Stimulated activated CD8-positive, alpha-beta memory T cell treated with anti-CD3 and anti-CD28 coated beads, Interleukin-4, amount 100 ng/mL, for 48 hours (primary cell): Measurements from ENCODE around the gene RPL35A.
"Not testable (repeated sequence)": the region's sequence is repeated elsewhere in the genome, so short reads cannot be mapped to it uniquely, and the experiment has no call there.

Experiments
- DNase-seq: peaks from one replicate; pipeline ENCODE4 v3.0.0-alpha.2; 2020

Gene RPL35A

DNA sequence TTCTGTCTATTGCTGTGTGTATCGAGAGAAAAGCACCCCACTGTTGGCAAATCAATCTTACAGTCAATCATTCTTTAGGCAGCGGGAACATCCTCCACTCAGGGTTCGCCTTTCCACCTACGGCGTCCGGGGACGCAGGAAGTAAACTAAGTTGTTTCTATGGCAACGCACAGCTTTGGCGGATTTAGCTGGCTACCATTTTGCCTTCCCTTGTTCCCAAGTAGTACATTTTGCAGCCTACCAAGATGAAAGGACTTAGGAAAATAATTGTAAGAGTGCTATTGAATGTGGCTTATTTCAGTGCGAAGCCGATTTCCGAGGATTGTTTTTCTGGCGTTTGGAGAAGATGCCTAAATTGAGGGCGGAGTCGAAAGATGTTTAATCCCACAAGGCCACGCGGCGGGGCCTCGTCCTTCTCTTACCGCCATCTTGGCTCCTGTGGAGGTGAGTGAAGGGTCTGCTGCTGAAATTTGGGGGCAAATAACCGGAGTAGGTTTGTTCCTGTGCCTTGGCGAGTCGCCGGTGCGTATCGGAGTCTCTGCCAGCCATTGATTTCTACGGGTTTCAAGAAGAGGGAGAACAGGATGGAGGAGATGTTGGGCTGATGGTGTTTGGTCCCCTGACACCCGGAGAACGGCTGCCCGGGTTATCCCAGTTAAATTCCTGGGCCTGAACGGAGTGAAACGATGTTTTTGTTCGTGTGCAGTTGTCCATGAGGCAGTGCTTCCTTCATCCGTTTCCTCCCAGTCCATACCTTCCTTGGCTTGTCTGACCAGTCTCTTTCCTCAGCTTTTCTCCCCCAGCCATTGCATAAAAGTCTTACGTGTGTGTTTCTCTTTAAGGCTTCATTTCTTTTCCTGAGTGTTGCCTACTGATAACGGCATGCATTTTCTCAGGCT is at the start of gene RPL35A:
RPL35A (plus strand) TSS at position 413 of the 899 bp plus-strand sequence. CDS start 778 bp downstream, outside the sequence.
- DNase-seq = peak; percentile 87

GRCh38 chr3:197901626-197902025 is 48.4 kb upstream of the RPL35A start:
- no peak for DNase-seq

DNA sequence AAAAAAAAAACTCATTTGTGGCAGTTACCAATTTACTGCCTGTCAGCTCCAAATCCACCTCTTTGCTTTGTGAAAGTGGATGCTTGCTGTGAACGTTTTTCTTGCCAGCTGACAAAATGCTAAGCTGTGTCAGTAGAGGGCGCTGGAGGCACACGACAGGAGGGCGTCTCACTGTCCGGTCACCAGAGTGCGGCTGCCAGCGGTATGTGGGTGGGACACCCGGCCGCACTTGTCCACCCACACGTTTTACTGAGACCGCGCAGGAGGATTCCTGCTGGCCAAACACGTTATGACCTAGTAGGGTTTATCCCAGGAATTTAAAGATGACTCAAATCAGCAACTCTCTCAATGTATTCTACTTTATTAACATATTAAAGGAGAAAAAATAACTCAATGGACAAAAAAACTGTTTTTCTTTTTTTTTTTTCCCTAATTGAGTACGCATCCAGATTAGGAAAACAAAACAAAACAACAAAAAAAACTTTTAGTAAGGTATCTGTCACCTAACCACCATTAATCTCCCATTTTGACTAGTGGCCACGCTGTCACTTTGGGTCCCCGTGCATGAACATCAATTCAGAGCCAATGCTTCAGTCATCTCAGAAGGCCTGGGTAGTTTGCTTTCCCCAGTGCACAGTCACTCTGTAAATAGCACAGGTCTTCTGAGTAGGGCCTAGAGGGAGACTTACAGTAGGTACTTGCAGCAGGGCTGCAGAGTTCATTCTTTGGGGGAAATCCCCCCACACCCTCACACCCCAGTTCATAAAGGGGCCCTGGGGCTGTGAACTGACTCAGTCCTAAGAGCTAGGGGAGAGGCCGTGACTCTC is 43.8 kb upstream of the RPL35A start:
- DNase-seq = peak; percentile 90

DNA sequence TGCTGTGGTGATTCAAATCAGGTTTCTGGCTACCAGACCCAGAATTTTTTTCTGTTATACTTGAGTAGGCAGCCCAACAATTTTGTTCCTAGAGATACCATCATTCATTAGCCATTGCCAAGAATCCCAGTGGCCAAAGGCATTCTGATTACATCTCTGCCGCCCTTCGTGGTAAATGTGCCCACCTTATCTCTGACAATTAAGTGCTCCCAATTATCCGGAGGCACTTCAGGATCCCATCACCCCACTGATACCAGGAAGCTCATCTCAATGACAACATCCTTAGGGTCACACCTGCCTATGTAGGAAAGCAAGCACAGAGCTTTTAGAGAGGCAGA is 43.2 kb upstream of the RPL35A start:
- DNase-seq = no peak

GRCh38 chr3:197907196-197907595 is 42.8 kb upstream of the RPL35A start:
- DNase-seq = no peak

GRCh38 chr3:197908550-197908949 is 41.4 kb upstream of the RPL35A start:
- DNase-seq = not testable (repeated sequence)

DNA sequence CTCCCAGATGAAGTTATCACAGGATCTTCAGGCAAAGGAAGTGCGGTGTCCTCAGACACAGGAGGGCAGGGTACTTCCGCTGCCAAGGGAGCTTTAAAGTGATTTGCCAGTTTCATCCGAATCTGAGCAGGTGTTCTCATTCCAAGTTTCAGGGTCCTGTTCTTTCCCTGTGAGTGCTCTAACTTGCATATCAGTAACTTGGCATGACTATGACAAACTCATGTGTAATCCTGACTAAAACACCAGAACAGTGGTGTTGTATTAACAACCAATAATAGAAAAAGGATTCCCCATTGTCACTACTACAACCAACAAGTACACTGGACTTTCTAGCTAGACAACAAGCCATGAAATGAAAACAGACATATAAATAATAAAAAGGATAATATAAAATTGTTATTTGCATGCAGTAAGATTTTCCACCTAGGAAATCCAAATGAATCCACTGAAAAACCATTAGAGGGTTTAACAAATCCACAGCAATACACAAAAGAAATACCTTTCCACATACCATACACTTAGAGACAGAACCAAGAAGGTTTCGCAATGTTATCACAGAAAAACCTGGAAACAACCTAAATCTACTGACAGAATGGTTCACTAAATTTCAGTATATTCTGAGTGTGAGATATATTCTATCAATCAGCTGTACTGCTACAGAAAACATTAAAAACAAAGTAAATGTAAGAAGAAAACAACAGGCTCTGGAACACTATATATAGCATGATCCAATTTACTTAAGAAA is 40.9 kb upstream of the RPL35A start:
- no peak for DNase-seq

DNA sequence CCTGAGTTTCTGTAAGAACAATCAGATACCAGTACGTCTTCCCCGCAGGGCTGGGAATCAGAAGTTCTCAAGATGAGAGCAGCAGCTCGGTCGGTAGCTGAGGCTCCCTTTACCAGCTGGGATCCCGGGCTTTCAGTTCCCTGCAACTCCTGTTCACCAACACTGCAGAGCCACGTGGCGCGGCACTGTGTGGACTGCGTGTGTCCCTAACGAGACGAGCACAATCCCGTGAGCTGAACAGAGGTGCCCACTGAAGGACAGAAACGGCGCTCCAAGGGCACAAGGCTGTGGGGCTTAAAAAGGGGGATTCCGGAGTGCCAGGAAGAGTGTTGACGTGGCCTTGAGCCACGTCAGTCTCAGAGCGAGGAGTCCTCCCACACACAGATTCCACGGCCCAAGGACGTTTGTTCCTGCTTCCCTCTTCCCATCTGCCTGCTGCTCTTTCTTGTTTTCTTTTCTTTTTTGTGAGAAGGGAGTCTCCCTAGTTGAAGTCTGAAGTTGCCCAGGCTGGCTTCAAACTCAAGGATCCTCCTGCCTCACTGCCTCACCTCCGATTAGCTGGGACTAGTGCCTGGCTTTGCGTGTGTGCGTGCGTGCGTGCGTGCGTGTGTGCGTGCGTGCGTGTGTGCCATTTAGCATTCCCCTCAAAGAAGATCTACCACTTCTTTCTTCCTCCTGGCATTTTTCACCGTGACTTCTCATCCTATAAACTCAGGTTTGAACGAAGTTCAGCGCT is 37.1 kb upstream of the RPL35A start:
- DNase-seq = no peak

GRCh38 chr3:197913641-197914380 is 36.2 kb upstream of the RPL35A start:
- no peak for DNase-seq

DNA sequence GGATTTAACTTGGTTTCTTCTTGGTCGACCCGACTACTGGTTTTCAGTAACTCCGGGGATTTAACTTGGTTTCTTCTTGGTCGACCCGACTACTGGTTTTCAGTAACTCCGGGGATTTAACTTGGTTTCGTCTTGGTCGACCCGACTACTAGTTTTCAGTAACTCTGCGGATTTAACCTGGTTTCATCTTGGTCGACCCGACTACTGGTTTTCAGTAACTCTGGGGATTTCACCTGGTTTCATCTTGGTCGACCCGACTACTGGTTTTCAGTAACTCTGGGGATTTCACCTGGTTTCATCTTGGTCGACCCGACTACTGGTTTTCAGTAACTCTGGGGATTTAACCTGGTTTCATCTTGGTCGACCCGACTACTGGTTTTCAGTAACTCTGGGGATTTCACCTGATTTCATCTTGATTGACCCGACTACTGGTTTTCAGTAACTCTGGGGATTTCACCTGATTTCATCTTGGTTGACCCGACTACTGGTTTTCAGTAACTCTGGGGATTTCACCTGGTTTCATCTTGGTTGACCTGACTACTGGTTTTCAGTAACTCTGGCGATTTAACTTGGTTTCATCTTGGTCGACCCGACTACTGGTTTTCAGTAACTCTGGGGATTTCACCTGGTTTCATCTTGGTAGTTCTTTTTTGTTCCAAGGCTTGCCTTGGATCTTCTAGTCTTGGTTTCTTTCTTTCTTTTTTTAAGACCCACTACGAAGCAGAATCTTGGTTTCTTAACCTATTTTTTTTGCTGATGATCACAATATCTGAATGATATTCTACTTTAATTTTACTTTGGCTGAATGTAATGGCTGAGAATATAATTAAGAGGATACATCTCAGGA is 28.3 kb upstream of the RPL35A start:
- not testable (repeated sequence) for DNase-seq

GRCh38 chr3:197926418-197926817 is 23.6 kb upstream of the RPL35A start:
- DNase-seq = peak; percentile 62

DNA sequence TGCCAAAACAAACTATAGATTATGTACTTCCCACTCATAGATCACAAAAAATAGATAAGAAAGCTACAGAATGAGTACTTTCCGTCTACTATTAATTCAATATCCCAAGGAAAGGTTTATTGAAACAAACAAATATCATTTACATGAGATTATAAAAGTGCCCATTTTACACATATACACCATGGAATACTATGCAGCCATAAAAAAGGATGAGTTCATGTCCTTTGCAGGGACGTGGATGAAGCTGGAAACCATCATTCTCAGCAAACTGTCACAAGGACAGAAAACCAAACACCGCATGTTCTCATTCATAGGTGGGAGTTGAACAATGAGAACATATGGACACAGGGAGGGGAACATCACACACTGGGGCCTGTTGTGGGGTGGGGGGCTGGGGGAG is 22.4 kb upstream of the RPL35A start:
- not testable (repeated sequence) for DNase-seq

- no peak for DNase-seq
These were observed 13.1 kb upstream of the RPL35A start for GRCh38 chr3:197936819-197937384.

DNA sequence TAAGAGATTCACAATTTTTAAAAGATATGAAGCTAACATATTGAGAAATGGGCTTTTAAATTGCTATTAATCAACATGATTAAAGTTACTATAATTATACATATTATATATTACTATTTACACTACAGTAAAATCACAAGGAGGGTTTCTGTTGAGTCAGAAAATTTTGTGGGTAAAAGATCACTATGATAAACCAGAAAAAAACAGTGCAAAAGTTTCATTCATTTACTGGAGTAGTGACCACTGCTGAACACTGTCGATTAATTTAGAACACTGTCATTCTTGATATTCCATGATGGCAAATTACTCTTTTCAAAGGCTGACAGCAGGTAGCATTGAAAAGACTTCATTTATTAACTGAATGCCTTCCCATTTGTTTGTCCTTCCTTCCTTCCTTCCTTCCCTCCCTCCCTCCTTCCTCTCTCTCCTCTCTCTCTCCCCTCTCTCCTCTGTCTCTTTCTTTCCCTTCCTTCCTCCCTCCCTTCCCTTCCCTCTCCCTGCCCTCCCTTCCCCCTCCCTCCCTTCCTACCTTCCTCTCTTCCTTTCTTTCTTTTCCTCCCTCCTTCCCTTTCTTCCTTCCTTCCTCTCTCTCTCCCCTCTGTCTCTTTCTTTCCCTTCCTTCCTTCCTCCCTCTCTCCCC is 9.1 kb upstream of the RPL35A start:
- no peak for DNase-seq

- DNase-seq = no peak
These were observed 6.9 kb upstream of the RPL35A start for GRCh38 chr3:197942956-197943556.

- DNase-seq = peak; percentile 41
These were observed 706 bp upstream of the RPL35A start for GRCh38 chr3:197949191-197949777.

- DNase-seq = no peak
These were observed 679 bp downstream of the RPL35A start for GRCh38 chr3:197950677-197951061.

DNA sequence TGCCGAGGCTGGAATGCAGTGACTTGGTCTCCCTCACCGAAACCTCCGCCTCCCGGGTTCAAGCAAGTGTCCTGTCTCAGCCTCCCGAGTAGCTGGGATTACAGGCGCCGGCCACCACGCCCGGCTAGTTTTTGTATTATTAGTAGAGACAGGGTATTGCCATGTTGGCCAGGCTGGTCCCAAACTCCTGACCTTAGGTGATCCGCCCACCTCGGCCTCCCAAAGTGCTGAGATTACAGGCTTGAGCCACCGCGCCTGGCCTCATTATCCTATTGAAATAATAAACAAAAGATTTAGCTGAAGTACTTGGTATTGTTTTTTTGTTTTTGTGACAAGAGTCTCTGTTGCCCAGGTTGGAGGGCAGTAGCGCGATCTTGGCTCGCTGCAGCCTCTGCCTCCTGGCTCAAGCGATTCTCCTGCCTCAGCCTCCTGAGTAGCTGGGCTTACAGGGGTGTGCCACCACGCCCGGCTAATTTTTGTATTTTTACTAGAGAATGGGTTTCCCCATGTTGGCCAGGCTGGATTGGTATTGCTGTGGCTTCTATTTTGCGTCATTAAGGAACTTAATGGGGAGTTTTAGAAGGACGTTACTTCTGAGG is 1.5 kb downstream of the RPL35A start:
- no peak for DNase-seq

DNA sequence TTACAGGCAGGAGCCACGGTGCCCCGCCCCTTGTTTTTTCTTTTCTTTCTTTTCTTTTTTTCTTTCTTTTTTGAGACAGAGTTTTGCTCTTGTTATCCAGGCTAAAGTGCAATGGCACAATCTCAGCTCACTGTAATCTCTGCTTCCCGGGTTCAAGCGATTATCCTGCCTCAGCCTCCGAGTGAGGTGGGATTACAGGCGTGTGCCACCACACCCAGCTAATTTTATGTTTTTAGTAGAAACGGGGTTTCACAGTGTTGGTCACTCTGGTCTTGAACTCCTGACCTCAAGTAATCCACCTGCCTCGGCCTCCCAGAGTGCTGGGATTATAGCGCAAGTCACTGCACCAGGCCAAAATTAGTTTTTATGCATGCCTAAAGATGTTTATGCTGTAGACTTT is 2.5 kb downstream of the RPL35A start:
- DNase-seq = no peak
